GM12892 (cell line): Measurements from ENCODE around the gene AS3MT.
"Not testable (repeated sequence)": the region's sequence is repeated elsewhere in the genome, so short reads cannot be mapped to it uniquely, and the experiment has no call there.

Experiments
- DNase-seq: peaks from one replicate; pipeline ENCODE4 v3.0.0; 2011; ENCODE audit not compliant: insufficient read length
- FAIRE-seq: peaks from 2 replicates; lab custom pipeline; 2011; peaks lifted over from hg19 to GRCh38; lab: Jason Lieb, UNC
- POLR2A ChIP-seq: IDR thresholded peaks from 2 replicates; pipeline ENCODE4 v1.6.1; 2011; ENCODE audit warnings: low read depth, low read length, control low read depth
- POLR2AphosphoS5 ChIP-seq: IDR thresholded peaks from 2 replicates; pipeline ENCODE4 v1.6.1; 2011; ENCODE audit warnings: low read depth, low read length, control low read depth
- TAF1 ChIP-seq: IDR thresholded peaks from 2 replicates; pipeline ENCODE4 v1.6.1; 2011; ENCODE audit warnings: low read depth, mild to moderate bottlenecking, control low read depth, low read length, borderline replicate concordance

Gene AS3MT

GRCh38 chr10:102837230-102837721 lies 32.0 kb upstream of the AS3MT start, which contains the start of gene CYP17A1:
CYP17A1 (minus strand) TSS chr10:102837413; CDS start chr10:102837361, 52 bp downstream.
- FAIRE-seq (no peak), DNase-seq (no peak)
- TF ChIP-seq POLR2AphosphoS5 (no peak), POLR2A (no peak), TAF1 (no peak)

DNA sequence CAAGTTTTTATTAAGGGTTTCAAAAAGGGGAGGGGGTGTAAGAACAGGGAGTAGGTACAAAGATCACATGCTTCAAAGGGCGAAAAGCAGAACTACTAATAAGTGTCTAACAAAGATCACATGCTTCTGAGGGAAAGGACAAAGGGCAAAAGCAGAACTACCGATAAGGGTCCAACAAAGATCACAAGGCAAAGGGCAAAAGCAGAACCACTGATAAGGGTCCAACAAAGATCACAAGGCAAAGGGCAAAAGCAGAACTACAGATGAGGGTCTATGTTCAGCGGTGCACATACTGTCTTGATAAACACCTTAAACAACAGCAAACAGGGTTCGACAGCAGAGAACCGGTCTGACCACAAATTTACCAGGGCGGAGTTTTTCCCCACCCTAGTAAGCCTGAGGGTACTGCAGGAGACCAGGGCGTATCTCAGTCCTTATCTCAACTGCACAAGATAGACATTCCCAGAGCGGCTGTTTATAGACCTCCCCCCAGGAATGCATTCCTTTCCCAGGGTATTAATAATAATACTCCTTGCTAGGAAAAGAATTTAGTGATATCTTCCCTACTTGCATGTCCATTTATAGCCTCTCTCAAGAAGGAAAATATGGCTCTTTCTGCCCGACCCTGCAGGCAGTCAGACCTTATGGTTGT lies 30.9 kb upstream of the AS3MT start:
- FAIRE-seq, DNase-seq: not testable (repeated sequence)

- DNase-seq: no peak
- TF ChIP-seq TAF1 (no peak), POLR2A (no peak), POLR2AphosphoS5 (no peak)
- no peak for FAIRE-seq
Observed at GRCh38 chr10:102841827-102842345, 27.4 kb upstream of the AS3MT start.

- not testable (repeated sequence) for FAIRE-seq, DNase-seq
Observed at GRCh38 chr10:102843139-102843538, 26.1 kb upstream of the AS3MT start.

- DNase-seq, FAIRE-seq: not testable (repeated sequence)
Observed at GRCh38 chr10:102844190-102844776, 25.0 kb upstream of the AS3MT start.

DNA sequence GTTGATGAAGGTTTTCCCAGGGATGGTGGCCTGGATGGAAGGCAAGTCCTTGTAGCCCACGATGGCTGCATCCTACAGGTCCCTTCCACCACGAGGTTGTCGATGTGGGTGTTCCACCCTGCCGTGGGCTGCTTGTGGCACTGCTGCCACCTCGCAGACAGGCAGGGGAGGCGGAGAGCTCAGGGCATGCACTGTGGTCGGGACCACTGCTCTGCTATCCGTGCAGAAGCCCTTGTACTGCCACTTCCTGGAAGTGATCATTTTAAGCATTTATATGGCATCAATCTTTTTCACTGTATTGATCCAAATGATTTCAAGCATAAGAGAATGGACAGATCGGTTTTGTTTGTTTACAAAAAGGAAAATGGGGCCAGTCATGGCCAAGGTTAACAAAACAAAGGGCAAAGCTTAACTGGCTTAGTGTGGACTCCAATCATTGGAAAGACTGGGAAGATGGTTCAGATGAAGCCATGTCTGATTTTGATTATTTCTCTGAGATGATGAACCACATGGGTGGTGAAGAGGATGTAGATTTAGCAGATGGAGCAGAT lies 23.8 kb upstream of the AS3MT start:
- TF ChIP-seq POLR2A (no peak), TAF1 (no peak), POLR2AphosphoS5 (no peak)
- DNase-seq (no peak), FAIRE-seq (no peak)

DNA sequence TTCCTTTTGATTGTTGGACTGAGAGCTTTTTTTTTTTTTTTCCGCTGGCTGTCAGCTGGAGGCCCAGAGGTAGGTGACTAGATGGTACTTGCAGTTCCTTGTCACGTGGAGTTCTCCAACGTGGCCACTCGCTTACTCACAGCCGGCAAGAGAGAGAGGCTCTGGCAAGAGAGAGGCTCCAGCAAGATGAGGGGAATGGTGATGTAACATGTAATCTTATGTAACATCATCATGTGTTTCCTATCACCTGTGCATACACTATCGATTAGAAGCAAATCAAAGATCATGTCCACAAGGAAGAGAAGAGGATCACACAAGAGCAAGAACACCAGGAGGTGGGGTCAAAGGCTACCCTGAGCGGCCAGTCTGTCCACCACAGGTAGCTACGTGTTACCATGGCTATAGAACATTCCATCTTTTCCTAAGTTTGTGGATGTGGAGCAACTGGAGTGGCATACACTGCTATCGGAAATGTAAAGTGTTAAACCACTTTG lies 19.2 kb upstream of the AS3MT start:
- TF ChIP-seq TAF1: no peak
- no peak for TF ChIP-seq POLR2A
- no peak for TF ChIP-seq POLR2AphosphoS5
- no peak for FAIRE-seq
- no peak for DNase-seq

GRCh38 chr10:102853237-102853636 lies 16.0 kb upstream of the AS3MT start:
- FAIRE-seq, DNase-seq: not testable (repeated sequence)

GRCh38 chr10:102855731-102856436 lies 13.4 kb upstream of the AS3MT start:
- DNase-seq, FAIRE-seq: not testable (repeated sequence)

GRCh38 chr10:102856758-102857424 lies 12.4 kb upstream of the AS3MT start:
- DNase-seq (no peak), FAIRE-seq (no peak)
- TF ChIP-seq TAF1: no peak
- no peak for TF ChIP-seq POLR2AphosphoS5
- no peak for TF ChIP-seq POLR2A

DNA sequence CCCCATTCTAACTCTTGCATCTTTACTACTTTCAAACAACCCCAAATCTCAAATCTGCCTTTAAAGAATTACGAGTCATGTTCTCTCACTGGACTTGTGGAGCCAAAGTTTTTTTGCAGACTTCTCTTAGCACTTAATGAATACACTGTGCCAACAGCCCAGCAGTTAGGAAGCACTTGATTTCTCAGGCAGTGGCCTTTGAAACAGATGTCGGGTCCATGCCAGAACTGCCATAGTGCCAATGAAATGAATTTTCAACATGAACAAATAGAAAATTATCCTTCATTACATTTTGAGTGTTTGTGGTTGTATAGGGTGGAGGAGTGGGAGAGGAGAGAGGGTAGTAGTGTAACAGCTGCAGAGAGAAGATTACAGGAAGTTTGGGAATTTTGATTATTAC lies 9.4 kb upstream of the AS3MT start:
- DNase-seq (no peak), FAIRE-seq (no peak)
- no peak for TF ChIP-seq TAF1
- no peak for TF ChIP-seq POLR2AphosphoS5
- no peak for TF ChIP-seq POLR2A
